ENCODE results near the gene DOCK4.

Gene DOCK4

DNA sequence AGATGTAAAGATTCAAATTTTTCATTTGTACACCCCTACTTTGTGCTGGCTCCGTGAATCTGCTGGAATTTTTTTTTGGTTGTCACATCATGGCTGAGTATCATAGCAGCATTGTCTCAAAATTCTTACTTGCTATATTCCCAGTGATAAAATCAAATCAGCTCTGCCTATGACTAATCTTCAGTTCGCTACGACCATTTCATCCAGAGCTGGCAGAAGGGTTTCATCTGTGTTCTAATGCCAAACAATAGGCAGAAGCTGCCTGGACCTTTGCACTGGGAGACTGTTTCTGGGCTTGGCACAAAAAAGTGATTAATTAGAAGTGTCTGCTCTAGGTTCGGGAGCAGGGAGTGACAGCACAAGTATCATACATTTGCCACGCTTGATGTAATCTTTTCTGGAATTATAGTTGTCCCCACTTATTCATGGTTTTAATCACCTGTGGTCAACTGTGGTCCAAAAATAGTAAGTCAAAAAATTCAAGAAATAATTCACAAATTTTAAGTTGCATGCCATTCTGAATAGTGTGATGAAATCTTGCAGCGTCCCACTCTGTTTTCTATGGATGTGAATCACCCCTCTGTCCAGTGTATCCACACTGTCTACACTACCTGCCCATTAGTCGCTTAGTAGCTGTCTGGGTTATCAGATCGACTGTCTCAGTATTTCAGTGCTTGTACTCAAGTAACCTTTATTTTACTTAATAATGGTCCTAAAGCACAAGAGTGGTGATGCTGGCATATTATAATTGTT is 523.4 kb downstream of the DOCK4 start:
- no peak for DNase-seq

DNA sequence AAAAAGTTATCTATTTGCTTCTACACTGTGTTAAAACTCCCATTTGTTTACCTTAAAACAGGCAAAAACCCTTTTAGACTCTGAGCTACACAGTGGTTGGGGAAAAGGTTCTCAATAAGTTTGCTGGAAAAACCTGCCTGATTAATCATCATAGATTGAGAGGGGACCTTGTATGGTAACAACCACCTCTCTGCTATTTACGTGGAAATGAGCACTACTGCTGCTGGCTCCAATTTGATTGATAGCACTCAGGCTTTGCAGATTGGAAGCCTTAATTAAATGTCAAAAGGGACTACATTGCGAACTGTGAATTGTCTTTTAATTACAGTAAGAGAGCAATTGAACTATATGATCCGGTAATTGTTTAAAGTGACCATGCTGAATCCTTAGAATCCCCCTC is 525.0 kb downstream of the DOCK4 start:
- no peak for DNase-seq

DNA sequence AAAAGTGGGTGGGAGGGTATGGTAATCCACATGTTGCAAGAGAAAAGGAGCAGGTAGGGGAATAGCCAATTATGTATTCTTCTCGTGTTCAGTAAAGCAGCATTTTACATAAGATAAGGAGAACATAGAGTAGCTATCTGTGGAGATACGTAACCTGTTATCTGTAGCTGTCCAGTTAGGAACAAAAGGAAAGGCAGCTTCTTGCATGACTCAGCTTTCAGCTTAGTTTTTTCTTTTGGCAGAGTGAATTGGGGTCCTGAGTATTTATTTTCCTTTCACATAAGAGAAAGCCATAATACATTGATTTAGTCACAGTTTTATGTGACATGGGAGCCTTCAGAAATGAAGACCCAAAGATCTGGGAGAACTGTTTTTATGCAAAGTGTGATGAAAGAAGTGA is 527.2 kb downstream of the DOCK4 start:
- DNase-seq: no peak

DNA sequence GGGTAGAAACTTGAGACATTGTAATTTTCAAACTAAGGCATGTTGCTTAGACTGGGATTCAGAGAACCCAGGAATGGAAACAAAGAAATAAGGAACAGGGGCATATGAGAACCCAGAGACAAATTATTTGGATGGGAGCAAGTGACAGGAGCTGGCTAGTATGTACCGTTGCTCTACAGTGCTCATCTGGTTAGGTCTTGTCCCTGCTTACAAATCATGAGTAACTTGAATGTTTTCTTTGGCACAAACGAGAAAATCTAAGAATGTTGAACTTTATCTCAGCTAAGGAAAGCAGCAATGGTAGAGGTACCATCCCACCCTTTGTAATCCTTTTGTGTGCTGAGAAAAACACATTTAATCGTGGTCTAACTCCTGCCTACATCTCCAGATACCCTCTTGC is 527.9 kb downstream of the DOCK4 start:
- no peak for DNase-seq

DNA sequence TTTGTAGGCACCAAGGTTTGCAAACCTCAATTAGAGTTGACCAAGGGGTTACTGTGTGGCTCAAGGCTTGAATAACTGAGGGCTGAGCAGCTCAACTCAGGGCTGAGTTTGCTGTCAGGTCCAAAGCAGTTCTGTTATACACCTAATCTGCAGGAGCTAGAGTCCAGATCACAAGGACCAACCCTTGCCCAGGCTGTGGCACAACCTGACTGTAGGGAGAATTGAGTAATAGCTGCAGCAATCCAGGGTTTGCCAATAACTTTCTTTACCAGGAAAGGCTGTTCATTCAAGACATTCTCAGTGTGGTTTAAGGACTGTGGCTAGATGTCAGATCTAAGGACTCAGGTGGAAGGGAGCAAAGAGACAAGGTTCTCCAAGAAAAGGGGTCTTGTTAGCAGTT is 528.4 kb downstream of the DOCK4 start:
- no peak for DNase-seq

DNA sequence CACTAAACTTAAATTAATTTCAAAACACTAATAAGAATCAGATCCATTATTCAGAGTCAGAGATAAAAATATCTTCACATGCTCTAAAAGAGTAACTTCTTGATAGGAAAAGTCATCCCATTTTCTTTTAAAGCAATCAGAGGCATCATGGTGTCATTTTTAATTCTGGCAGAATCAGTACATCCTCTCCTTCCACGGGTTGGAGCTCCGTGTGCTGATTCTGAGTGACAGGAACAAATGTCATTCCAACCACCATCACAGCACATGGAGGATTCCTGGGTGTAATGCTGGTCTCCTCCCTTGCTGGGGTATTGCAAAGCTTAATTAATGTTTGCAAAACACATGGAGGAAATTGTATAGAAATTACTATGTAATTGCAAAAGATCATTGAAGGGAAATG is 529.4 kb downstream of the DOCK4 start:
- DNase-seq: no peak
